A673 (cell line): ENCODE data around the gene PCSK6. TPM values are rescaled to one million over a fixed set of nuclear protein-coding genes. Genes with fewer than 3 reads are reported as not detected.

Experiments used
- BruUV-seq: library from RNA; stranded (reverse); fragments of 400-500 nt; replicated peaks from 2 replicates; lab custom pipeline; 2021; lab: Mats Ljungman, UMichigan
- CTCF ChIA-PET: fragments of 300-600 bp; sonication (Branson Sonifier 250); formaldehyde crosslinking; loops from one replicate; lab custom pipeline; 2022; ENCODE audit warnings: antibody characterized with exemption; lab: Charles Lee
- POLR2A ChIA-PET: fragments of 300-600 bp; sonication (Branson Sonifier 250); formaldehyde crosslinking; loops from one replicate; lab custom pipeline; 2022; ENCODE audit warnings: antibody characterized with exemption; ENCODE audit not compliant: low non-redundant PET; lab: Charles Lee
- DNase-seq: peaks from one replicate; pipeline ENCODE4 v3.0.0-alpha.2; 2015; ENCODE audit warnings: low spot score
- H3K27ac ChIP-seq: fragments of 200-600 bp; sonication (generic); 2 replicates; pipeline ENCODE4 v1.5.1; 2016; ENCODE audit warnings: mixed run types, low read depth, mild to moderate bottlenecking, mixed read lengths, antibody characterized with exemption, low read length; ENCODE audit not compliant: poor library complexity, severe bottlenecking
- H3K27me3 ChIP-seq: fragments of 200-600 bp; sonication (generic); replicated peaks from 2 replicates; pipeline ENCODE4 v1.6.1; 2017; ENCODE audit warnings: mixed run types, low read depth, mild to moderate bottlenecking, mixed read lengths, antibody characterized with exemption, low read length; ENCODE audit not compliant: insufficient read depth, poor library complexity
- H3K36me3 ChIP-seq: fragments of 200-600 bp; sonication (generic); 2 replicates; pipeline ENCODE4 v1.6.1; 2016; ENCODE audit warnings: mixed run types, mild to moderate bottlenecking, mixed read lengths, antibody characterized with exemption, low read length; ENCODE audit not compliant: insufficient read depth, poor library complexity, severe bottlenecking
- H3K4me1 ChIP-seq: fragments of 200-600 bp; sonication (generic); 2 replicates; pipeline ENCODE4 v1.6.1; 2017; ENCODE audit warnings: mixed run types, mild to moderate bottlenecking, mixed read lengths, antibody characterized with exemption, low read length; ENCODE audit not compliant: insufficient read depth, poor library complexity, severe bottlenecking
- H3K4me3 ChIP-seq: fragments of 200-600 bp; sonication (generic); 2 replicates; pipeline ENCODE4 v1.5.1; 2016; ENCODE audit warnings: low read depth, mixed run types, mild to moderate bottlenecking, mixed read lengths, low read length; ENCODE audit not compliant: poor library complexity, severe bottlenecking
- H3K9me3 ChIP-seq: fragments of 200-600 bp; sonication (generic); 2 replicates; pipeline ENCODE4 v1.6.1; 2016; ENCODE audit warnings: mixed run types, low read depth, mild to moderate bottlenecking, mixed read lengths, antibody characterized with exemption, low read length; ENCODE audit not compliant: poor library complexity, severe bottlenecking
- CTCF ChIP-seq: fragments of 300-800, 200-600 bp; sonication (generic); conservative IDR thresholded peaks from 2 replicates; pipeline ENCODE4 v1.5.1; 2017; ENCODE audit warnings: low read depth, mild to moderate bottlenecking, antibody characterized with exemption, low read length, moderate library complexity, mixed read lengths
- EZH2 ChIP-seq: fragments of 200-600 bp; sonication (generic); IDR thresholded peaks from 2 replicates; pipeline ENCODE4 v1.6.1; 2017; ENCODE audit warnings: borderline replicate concordance, low read depth, mild to moderate bottlenecking, mixed read lengths, antibody characterized with exemption, low read length; ENCODE audit not compliant: poor library complexity, severe bottlenecking
- intact Hi-C: fragments of 100-400 bp; cut with micrococcal nuclease; formaldehyde crosslinking; loops from one replicate; pipeline ENCODE4 v1.10.0; 2022; ENCODE audit not compliant: unreplicated experiment
- total RNA-seq: library from RNA; stranded (reverse); gene quantifications from 2 replicates; pipeline ENCODE4 v1.2.3, GENCODE V29; 2021

PCSK6 gene
- total RNA-seq, 1 experiment from 2014 or later = 2.6 TPM

GRCh38 chr15:101305820-101306255 is 183.7 kb downstream of the PCSK6 start:
- no peaks in the 10 kb centered on the region for H3K9me3 ChIP-seq
- no peak overlapping the region for H3K4me3 ChIP-seq
- no peaks in the 10 kb centered on the region for H3K27me3 ChIP-seq
- H3K4me1 ChIP-seq = no peaks in the 10 kb centered on the region
- CTCF ChIA-PET = no interaction called here
- no peak overlapping the region for H3K27ac ChIP-seq
- POLR2A ChIA-PET = no interaction called here
- DNase-seq = no peak
- BruUV-seq = no TSS peak
- no peaks in the 10 kb centered on the region for H3K36me3 ChIP-seq
- intact Hi-C loops = no loop called here
- no peak for TF ChIP-seq EZH2

- Histone ChIP-seq H3K4me3 (no peak overlapping the region), H3K27me3 (no peaks in the 10 kb centered on the region), H3K36me3 (no peaks in the 10 kb centered on the region), H3K9me3 (no peaks in the 10 kb centered on the region), H3K4me1 (no peaks in the 10 kb centered on the region), H3K27ac (no peak overlapping the region)
- DNase-seq = no peak
- POLR2A ChIA-PET = no interaction called here
- no TSS peak for BruUV-seq
- CTCF ChIA-PET = interaction anchor here (0.6 kb wide), 1 partner anchor 129 kb away, joined by 5 read pairs; no protein-coding TSS in a partner anchor
- TF ChIP-seq CTCF (no peak), EZH2 (no peak)
- intact Hi-C loops = no loop called here
These were observed 186.1 kb downstream of the PCSK6 start for GRCh38 chr15:101303408-101303807.

GRCh38 chr15:101296418-101297405 is 192.8 kb downstream of the PCSK6 start:
- POLR2A ChIA-PET = no interaction called here
- H3K27me3 ChIP-seq = no peaks in the 10 kb centered on the region
- peaks cover 8% of the 10 kb centered on the region for H3K36me3 ChIP-seq
- CTCF ChIA-PET = no interaction called here
- BruUV-seq = no TSS peak
- intact Hi-C loops = no loop called here
- DNase-seq = no peak
- no peaks in the 10 kb centered on the region for H3K9me3 ChIP-seq
- TF ChIP-seq EZH2 = no peak
- TF ChIP-seq CTCF = no peak
- H3K4me3 ChIP-seq = peak overlapping the region; percentile 81
- peaks cover 12% of the 10 kb centered on the region for H3K4me1 ChIP-seq
- H3K27ac ChIP-seq = no peak overlapping the region
